Parathyroid adenoma (tissue), 2 donors: ENCODE results near the gene UNCX.

Source experiments
- H2AFZ ChIP-seq: fragments of 300-600 bp; sonication (generic); one replicate; pipeline ENCODE4 v1.7.0; 2017; ENCODE audit warnings: antibody characterized with exemption, mild to moderate bottlenecking
- H3K27ac ChIP-seq: fragments of 300-600 bp; sonication (generic); one replicate; pipeline ENCODE4 v1.7.0; 2017
- H3K27me3 ChIP-seq: fragments of 300-600 bp; sonication (generic); one replicate; pipeline ENCODE4 v1.7.0; 2017; ENCODE audit warnings: low read length; ENCODE audit not compliant: control insufficient read depth, insufficient read depth
- H3K36me3 ChIP-seq: fragments of 300-600 bp; sonication (generic); one replicate; pipeline ENCODE4 v1.7.0; 2017; ENCODE audit warnings: low read length; ENCODE audit not compliant: control insufficient read depth, insufficient read depth
- H3K4me1 ChIP-seq: fragments of 300-600 bp; sonication (generic); one replicate; pipeline ENCODE4 v1.7.0; 2017; ENCODE audit warnings: control low read depth
- H3K4me2 ChIP-seq: fragments of 300-600 bp; sonication (generic); one replicate; pipeline ENCODE4 v1.7.0; 2017; ENCODE audit warnings: low read length
- H3K4me3 ChIP-seq: fragments of 300-600 bp; sonication (generic); one replicate; pipeline ENCODE4 v1.7.0; 2017; ENCODE audit warnings: low read depth, low read length
- H3K79me2 ChIP-seq: fragments of 300-600 bp; sonication (generic); one replicate; pipeline ENCODE4 v1.7.0; 2017; ENCODE audit warnings: control low read depth
- H3K9ac ChIP-seq: fragments of 300-600 bp; sonication (generic); one replicate; pipeline ENCODE4 v1.7.0; 2017; ENCODE audit warnings: mild to moderate bottlenecking
- H3K9me3 ChIP-seq: fragments of 300-600 bp; sonication (generic); one replicate; pipeline ENCODE4 v1.7.0; 2017; ENCODE audit warnings: low read length; ENCODE audit not compliant: control insufficient read depth
- CTCF ChIP-seq: fragments of 300-600 bp; sonication (generic); IDR thresholded peaks from one replicate; pipeline ENCODE4 v1.7.0; 2017; ENCODE audit warnings: antibody characterized with exemption, mild to moderate bottlenecking
- donor health status: primary hyperparathyroidism.

UNCX gene

GRCh38 chr7:1267016-1267900 lies 34.6 kb downstream of the UNCX start:
- Histone ChIP-seq H2AFZ (no peak overlapping the region), H3K27ac (no peak overlapping the region), H3K4me2 (no peak overlapping the region), H3K36me3 (no peaks in the 10 kb centered on the region), H3K4me1 (no peaks in the 10 kb centered on the region), H3K79me2 (no peaks in the 10 kb centered on the region), H3K9ac (no peak overlapping the region), H3K27me3 (no peaks in the 10 kb centered on the region), H3K4me3 (no peak overlapping the region), H3K9me3 (no peaks in the 10 kb centered on the region)
- no peak for TF ChIP-seq CTCF

GRCh38 chr7:1268076-1268815 lies 35.6 kb downstream of the UNCX start:
- no peaks in the 10 kb centered on the region for H3K4me1 ChIP-seq
- no peak overlapping the region for H3K9ac ChIP-seq
- no peaks in the 10 kb centered on the region for H3K9me3 ChIP-seq
- no peak for TF ChIP-seq CTCF
- H3K79me2 ChIP-seq = no peaks in the 10 kb centered on the region
- H3K4me3 ChIP-seq = no peak overlapping the region
- no peak overlapping the region for H2AFZ ChIP-seq
- no peak overlapping the region for H3K27ac ChIP-seq
- H3K36me3 ChIP-seq = no peaks in the 10 kb centered on the region
- no peaks in the 10 kb centered on the region for H3K27me3 ChIP-seq
- H3K4me2 ChIP-seq = no peak overlapping the region

- no peak for TF ChIP-seq CTCF
- Histone ChIP-seq H3K9me3 (no peaks in the 10 kb centered on the region), H3K4me1 (no peaks in the 10 kb centered on the region), H3K4me2 (no peak overlapping the region), H3K9ac (no peak overlapping the region), H3K27me3 (no peaks in the 10 kb centered on the region), H2AFZ (no peak overlapping the region), H3K79me2 (no peaks in the 10 kb centered on the region), H3K36me3 (no peaks in the 10 kb centered on the region), H3K27ac (no peak overlapping the region), H3K4me3 (no peak overlapping the region)
These were observed 36.2 kb downstream of the UNCX start for GRCh38 chr7:1268866-1269265.

GRCh38 chr7:1269336-1269890 lies 36.7 kb downstream of the UNCX start:
- H3K27me3 ChIP-seq = no peaks in the 10 kb centered on the region
- H3K4me3 ChIP-seq = no peak overlapping the region
- no peaks in the 10 kb centered on the region for H3K36me3 ChIP-seq
- H3K9me3 ChIP-seq = no peaks in the 10 kb centered on the region
- no peaks in the 10 kb centered on the region for H3K4me1 ChIP-seq
- H3K27ac ChIP-seq = no peak overlapping the region
- TF ChIP-seq CTCF = no peak
- no peaks in the 10 kb centered on the region for H3K79me2 ChIP-seq
- H3K9ac ChIP-seq = no peak overlapping the region
- H2AFZ ChIP-seq = no peak overlapping the region
- H3K4me2 ChIP-seq = no peak overlapping the region
